M059J (cell line): Measurements from ENCODE around the gene OSBPL2. TPM values are rescaled to one million over a fixed set of nuclear protein-coding genes. Genes with fewer than 3 reads are reported as not detected.
A peak's percentile ranks its signal among the peaks of the same experiment; 100 is the strongest.

Source experiments
- DNase-seq: peaks from one replicate; pipeline ENCODE4 v3.0.0-alpha.2; 2012; ENCODE audit warnings: low read depth
- total RNA-seq: library from RNA; depleted of rRNA; stranded (reverse); fragments of >200 nt; shearing (Covaris generic); gene quantifications from 2 replicates; pipeline ENCODE4 v1.2.3, GENCODE V29; 2014

Gene OSBPL2
- total RNA-seq, 1 experiment from 2014 or later = 29.2 TPM

DNA sequence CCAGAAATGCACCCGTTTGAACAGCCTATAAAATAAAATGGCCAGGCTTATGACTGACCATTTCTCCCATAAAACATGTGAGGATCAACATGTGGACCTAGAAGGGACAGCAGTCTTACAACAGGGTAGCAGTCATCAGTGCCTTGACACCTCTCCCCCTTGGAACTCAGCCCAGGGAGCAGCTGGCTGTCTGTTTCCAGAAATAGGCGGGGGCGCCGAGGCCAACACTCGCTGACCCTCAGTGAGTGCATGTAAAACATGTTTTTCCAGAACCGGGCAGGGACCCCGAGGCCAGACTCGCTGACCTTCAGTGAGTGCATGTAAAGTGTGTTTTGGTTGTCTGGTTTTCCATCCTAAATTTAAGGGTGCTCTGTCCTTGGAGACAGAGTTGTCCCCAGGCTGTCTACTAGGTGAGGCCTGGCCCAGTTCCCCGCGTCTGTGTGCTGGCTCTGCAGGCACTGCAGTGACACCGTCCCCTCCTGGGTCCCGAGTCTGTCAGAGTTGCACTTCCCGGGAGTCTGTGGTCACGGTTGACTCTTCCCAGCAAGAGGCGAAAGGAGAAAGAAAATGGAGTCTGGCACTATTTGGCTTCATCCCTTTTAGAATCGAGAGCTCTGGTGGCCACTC, 44.7 kb downstream of the OSBPL2 start:
- DNase-seq = no peak

GRCh38 chr20:62284448-62284847, 46.1 kb downstream of the OSBPL2 start:
- DNase-seq = peak; percentile 59

- DNase-seq = no peak
Measured at GRCh38 chr20:62285151-62285550, 46.8 kb downstream of the OSBPL2 start.

GRCh38 chr20:62285722-62286121, 47.4 kb downstream of the OSBPL2 start:
- DNase-seq = no peak

DNA sequence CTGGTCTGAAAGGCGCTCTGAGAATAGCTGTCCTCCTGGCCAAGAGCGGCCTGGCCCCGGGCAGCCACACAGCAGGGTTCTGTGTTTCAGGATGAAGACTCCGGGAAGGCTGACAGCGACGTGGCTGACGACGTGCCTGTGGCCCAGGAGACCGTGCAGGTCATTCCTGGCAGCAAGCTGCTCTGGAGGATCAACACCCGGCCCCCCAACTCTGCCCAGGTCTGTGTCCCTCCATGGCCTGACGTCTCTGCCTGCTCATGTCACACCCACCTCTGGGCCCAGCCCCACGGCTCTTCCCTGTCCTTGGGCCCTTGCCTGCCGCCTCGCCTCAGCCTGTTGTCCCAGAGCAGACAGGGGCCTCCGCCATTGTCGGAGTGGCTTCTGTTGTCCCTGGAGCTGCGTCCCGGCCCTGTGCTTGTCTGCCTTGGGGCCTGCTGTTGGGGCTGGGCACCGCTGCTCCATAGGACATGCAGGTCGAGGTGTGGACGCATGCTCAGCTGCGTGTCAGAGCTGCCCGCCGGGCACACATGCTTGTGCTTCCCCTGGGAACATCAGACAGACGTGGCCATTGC, 48.3 kb downstream of the OSBPL2 start:
- DNase-seq = no peak

- DNase-seq = no peak
Measured at GRCh38 chr20:62287129-62287528, 48.8 kb downstream of the OSBPL2 start.

DNA sequence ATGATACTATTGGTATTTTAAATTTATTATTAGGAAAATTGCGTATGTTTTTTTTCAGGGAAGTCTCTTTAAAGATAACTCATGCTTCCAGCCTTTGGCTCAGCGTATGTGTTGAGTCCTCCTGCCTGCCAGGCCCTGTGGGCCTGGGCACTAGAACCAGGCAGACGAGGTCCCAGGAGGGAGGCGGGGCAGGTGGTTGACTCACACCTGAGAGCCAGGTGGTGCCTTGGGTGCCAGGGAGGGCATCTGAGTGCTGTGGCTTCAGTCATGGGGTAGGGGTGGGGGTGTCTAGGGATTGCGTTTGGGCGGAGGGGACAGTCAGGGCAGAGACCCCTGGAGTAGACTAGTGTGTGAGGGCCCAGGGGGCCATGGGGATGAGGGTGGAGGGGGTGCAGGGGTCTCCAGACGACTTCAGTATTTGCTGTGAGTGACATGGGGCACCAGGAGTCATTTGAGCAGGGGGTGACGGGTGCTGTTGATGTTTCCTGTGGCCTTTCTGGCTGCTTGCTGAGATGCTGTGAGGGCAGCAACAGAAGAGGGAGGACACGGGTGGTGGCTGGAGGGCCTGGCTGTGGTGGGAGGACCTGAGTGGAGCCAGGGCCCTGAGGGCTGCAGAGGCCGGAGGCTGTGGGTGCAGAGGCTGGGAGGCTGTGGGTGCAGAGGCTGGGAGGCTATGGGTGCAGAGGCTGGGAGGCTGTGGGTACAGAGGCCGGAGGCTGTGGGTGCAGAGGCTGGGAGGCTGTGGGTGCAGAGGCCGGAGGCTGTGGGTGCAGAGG, 49.6 kb downstream of the OSBPL2 start:
- DNase-seq = no peak

- DNase-seq = no peak
Measured at GRCh38 chr20:62288535-62289105, 50.3 kb downstream of the OSBPL2 start.

GRCh38 chr20:62289131-62289530, 50.8 kb downstream of the OSBPL2 start:
- no peak for DNase-seq

DNA sequence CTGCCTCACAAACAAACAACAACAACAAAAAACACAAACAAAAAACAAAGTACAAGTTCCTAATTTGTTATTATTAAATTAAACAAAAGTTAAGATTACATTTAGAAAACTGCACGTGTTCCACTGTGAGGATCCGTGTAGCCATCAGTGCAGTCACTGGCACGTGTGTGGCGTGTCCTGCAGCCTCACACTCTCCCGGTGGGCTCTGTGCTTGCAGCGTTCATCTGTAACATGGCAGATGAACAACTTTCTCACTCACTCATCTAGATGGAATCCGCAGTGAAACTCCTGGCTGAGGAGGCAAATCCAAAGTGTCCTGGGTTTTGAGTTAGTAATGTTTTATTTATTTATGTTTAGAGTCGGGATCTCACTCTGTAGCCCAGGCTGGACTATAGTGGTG, 51.6 kb downstream of the OSBPL2 start:
- DNase-seq = no peak

DNA sequence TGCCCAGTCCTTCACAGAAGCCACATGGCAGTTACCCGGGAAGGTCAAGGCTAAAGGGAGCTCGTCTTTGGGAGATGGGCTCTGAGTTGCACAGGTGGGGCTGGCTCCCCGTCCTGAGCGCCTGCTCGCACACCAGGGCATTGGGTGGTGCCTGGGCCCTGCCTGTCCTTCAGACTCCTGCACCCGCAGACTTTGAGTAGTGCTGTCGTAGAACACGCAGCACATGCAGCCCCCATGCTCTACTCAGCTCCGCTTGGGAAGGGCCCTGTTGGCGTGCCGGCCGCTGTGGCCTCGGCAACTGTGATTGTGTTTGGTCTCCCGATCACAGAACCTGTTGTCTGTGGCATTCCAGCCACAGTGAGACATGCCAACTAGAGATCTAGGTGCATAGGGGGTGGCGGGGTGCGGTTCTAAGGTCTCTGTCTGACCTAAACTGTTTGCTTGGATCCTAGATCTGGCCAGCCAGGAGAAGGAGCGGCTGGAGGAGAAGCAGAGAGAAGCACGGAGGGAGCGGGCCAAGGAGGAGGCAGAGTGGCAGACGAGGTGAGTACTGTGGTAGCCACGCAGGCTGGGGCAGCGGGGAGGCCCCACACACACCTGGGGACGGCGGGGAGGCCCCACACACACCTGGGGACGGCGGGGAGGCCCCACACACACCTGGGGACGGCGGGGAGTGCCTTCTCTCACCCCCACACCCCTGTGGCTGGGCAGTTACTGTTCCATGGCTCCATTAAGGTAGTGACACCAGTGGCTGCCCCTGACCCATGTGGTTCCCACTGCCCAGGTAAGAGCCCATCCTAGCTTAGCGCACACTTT, 53.1 kb downstream of the OSBPL2 start:
- DNase-seq = no peak

GRCh38 chr20:62292108-62292507, 53.8 kb downstream of the OSBPL2 start:
- DNase-seq = no peak

- DNase-seq = no peak
Measured at GRCh38 chr20:62293111-62293784, 54.9 kb downstream of the OSBPL2 start.

DNA sequence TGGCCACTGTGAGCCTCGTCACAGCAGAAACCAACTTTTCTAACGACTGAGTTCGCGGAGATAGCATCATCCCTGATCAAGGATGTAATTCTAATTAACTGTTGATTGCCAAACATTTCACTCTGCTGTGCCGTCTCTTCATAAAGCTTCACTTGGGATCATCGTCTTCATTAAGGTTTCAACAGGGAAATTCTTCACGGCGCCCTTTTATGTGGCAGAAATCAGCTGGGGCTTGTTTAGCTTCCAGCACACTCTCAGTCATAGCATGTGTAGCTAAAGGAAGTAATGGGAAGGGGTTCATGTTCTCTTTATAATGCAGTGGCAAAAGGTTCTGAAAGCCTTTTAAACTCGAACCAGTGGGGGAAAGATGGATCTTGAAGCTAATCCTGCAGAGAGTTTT, 55.6 kb downstream of the OSBPL2 start:
- DNase-seq = no peak

- DNase-seq = no peak
Measured at GRCh38 chr20:62294516-62294915, 56.2 kb downstream of the OSBPL2 start.

DNA sequence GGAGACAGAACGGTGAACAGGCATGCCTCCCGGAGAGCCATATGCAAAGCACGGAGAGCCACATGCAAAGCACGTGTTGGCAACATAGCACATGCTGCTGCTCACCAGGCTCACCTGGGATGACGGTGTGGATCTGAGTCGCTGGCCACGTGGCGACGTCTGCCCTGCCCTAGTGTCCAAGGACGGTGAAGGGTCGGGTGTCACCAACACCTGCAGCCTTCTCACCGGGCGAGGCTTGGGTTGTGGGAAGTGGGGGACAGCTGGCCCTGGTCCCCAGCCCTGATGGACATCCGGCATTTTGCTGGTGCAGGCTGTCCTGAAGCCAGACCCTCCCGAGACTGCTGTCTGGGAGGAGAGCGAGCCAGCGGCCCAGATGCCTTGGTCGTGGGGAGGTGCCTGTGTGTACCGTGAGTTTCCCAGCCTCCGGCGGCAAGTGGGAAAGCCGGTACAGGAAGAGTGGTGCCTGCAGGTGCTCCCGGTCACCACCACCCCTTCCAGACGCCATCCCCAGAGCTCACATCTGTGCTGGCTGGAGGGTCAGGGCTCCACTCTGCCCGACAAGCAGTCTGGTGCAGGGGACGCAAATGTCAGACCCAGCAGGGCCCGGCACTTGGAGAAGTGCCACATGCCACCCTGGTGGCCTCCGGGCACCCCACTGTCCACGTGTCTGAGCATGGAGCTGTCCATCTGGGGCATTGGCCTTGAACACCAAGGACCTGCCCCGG, 58.6 kb downstream of the OSBPL2 start:
- DNase-seq = no peak

- DNase-seq = no peak
Measured at GRCh38 chr20:62297449-62298227, 59.3 kb downstream of the OSBPL2 start.

- no peak for DNase-seq
Measured at GRCh38 chr20:62298577-62299249, 60.4 kb downstream of the OSBPL2 start.

GRCh38 chr20:62299666-62300236, 61.4 kb downstream of the OSBPL2 start:
- no peak for DNase-seq
